MCF 10A (cell line): ENCODE results near the gene ABCA13. TPM values are rescaled to one million over a fixed set of nuclear protein-coding genes. Genes with fewer than 3 reads are reported as not detected.
A peak's percentile ranks its signal among the peaks of the same experiment; 100 is the strongest.

ENCODE experiments used
- BruUV-seq: library from RNA; stranded (reverse); fragments of 400-500 nt; replicated peaks from 2 replicates; lab custom pipeline; 2021; lab: Mats Ljungman, UMichigan
- CTCF ChIA-PET: fragments of 300-600 bp; sonication (Branson Sonifier 250); formaldehyde crosslinking; extraction: SDS; loops from one replicate; lab custom pipeline; 2021; ENCODE audit warnings: antibody characterized with exemption, inconsistent platforms; lab: Yijun Ruan, JAX
- POLR2A ChIA-PET: fragments of 300-600, 350-650 bp; sonication (Branson Sonifier 250); formaldehyde crosslinking; extraction: SDS; loops from one replicate; lab custom pipeline; 2020; ENCODE audit warnings: antibody characterized with exemption, inconsistent platforms; lab: Yijun Ruan, JAX
- DNase-seq: peaks from one replicate; pipeline ENCODE4 v3.0.0-alpha.2; 2018; ENCODE audit not compliant: unreplicated experiment
- H3K27ac Mint-ChIP-seq: one replicate; pipeline ENCODE4 v1.8.0; 2022; ENCODE audit warnings: mild to moderate bottlenecking, low read depth, mixed read lengths; ENCODE audit not compliant: unreplicated experiment
- H3K27me3 Mint-ChIP-seq: one replicate; pipeline ENCODE4 v1.8.0; 2022; ENCODE audit warnings: mixed read lengths; ENCODE audit not compliant: insufficient read depth, unreplicated experiment
- H3K36me3 Mint-ChIP-seq: one replicate; pipeline ENCODE4 v1.8.0; 2022; ENCODE audit warnings: mild to moderate bottlenecking, moderate library complexity, mixed read lengths; ENCODE audit not compliant: insufficient read depth, unreplicated experiment
- H3K4me1 Mint-ChIP-seq: one replicate; pipeline ENCODE4 v1.8.0; 2022; ENCODE audit warnings: mixed read lengths; ENCODE audit not compliant: insufficient read depth, unreplicated experiment
- H3K4me3 Mint-ChIP-seq: one replicate; pipeline ENCODE4 v1.8.0; 2022; ENCODE audit warnings: mild to moderate bottlenecking, moderate library complexity, mixed read lengths; ENCODE audit not compliant: unreplicated experiment
- H3K9me3 Mint-ChIP-seq: one replicate; pipeline ENCODE4 v1.8.0; 2022; ENCODE audit warnings: mixed read lengths; ENCODE audit not compliant: unreplicated experiment
- intact Hi-C: fragments of 100-400 bp; cut with micrococcal nuclease; formaldehyde crosslinking; loops from 2 replicates; pipeline ENCODE4 v1.14.1; 2022
- total RNA-seq: library from RNA; stranded (reverse); gene quantifications from 2 replicates; pipeline ENCODE4 v1.2.3, GENCODE V29; 2022
- TF ChIP-seq, protein P1 (sequence below): fragments of 200-600 bp; IDR thresholded peaks from one replicate; pipeline ENCODE4 v1.8.0; 2022; ENCODE audit warnings: antibody characterized with exemption, mild to moderate bottlenecking; ENCODE audit not compliant: unreplicated experiment

Gene ABCA13
- total RNA-seq, 1 experiment from 2014 or later, result 0.30 TPM

DNA sequence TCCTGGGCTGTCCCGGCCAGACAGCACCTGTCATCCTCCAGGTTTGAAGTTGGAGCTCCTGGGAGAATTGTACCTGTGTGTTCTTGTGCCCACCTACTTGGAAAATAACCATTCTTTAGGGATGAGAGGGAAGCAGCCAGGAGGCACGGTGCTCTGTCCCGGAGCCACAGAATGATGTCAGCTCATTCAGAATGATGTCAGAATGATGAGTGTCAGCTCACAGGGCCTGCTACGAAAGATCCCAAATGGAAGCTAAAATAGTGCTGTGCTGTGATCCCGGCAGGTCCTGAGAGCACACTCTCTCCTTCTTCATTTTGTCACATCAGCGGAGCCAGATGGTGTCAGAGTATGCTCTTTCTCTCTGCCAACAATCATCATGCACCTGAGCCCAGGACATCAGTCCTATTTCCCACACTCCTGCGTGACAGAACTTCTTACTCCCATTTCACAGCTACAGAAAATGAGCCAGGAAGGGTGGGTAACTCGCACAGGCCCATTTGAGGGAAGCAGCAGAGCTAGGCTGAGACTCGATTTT lies 8.3 kb downstream of the ABCA13 start:
- no peaks in the 10 kb centered on the region for H3K9me3 Mint-ChIP-seq
- H3K27me3 Mint-ChIP-seq, result no peaks in the 10 kb centered on the region
- BruUV-seq, result no TSS peak
- ChIA-PET CTCF (interaction anchor here (0.9 kb wide), 1 partner anchor 241 kb away, joined by 3 read pairs; no protein-coding TSS in a partner anchor), POLR2A (no interaction called here)
- H3K4me1 Mint-ChIP-seq, result peaks cover 17% of the 10 kb centered on the region
- H3K4me3 Mint-ChIP-seq, result no peak overlapping the region
- TF ChIP-seq, protein P1, sequence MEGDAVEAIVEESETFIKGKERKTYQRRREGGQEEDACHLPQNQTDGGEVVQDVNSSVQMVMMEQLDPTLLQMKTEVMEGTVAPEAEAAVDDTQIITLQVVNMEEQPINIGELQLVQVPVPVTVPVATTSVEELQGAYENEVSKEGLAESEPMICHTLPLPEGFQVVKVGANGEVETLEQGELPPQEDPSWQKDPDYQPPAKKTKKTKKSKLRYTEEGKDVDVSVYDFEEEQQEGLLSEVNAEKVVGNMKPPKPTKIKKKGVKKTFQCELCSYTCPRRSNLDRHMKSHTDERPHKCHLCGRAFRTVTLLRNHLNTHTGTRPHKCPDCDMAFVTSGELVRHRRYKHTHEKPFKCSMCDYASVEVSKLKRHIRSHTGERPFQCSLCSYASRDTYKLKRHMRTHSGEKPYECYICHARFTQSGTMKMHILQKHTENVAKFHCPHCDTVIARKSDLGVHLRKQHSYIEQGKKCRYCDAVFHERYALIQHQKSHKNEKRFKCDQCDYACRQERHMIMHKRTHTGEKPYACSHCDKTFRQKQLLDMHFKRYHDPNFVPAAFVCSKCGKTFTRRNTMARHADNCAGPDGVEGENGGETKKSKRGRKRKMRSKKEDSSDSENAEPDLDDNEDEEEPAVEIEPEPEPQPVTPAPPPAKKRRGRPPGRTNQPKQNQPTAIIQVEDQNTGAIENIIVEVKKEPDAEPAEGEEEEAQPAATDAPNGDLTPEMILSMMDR, result no peak
- DNase-seq, result no peak
- no peak overlapping the region for H3K27ac Mint-ChIP-seq
- H3K36me3 Mint-ChIP-seq, result no peaks in the 10 kb centered on the region
- intact Hi-C loops, result loop anchor here (5.0 kb wide), 1 partner anchor 93 kb away; no protein-coding TSS in a partner anchor

GRCh38 chr7:48180981-48181380 lies 9.7 kb downstream of the ABCA13 start:
- Mint-ChIP-seq H3K27me3 (no peaks in the 10 kb centered on the region), H3K4me3 (no peak overlapping the region), H3K27ac (no peak overlapping the region), H3K9me3 (no peaks in the 10 kb centered on the region), H3K4me1 (peaks cover 17% of the 10 kb centered on the region), H3K36me3 (no peaks in the 10 kb centered on the region)
- intact Hi-C loops, result loop anchor here (5.0 kb wide), 1 partner anchor 91 kb away; no protein-coding TSS in a partner anchor
- ChIA-PET POLR2A (no interaction called here), CTCF (no interaction called here)
- DNase-seq, result no peak
- no TSS peak for BruUV-seq
- TF ChIP-seq, protein P1, result no peak

- intact Hi-C loops, result loop anchor here (5.0 kb wide), 1 partner anchor 89 kb away; no protein-coding TSS in a partner anchor
- peak overlapping the region; percentile 52 for H3K27ac Mint-ChIP-seq
- peaks cover 5% of the 10 kb centered on the region for H3K27me3 Mint-ChIP-seq
- peaks cover 17% of the 10 kb centered on the region for H3K4me1 Mint-ChIP-seq
- no peak overlapping the region for H3K4me3 Mint-ChIP-seq
- ChIA-PET POLR2A (no interaction called here), CTCF (interaction anchor here (0.6 kb wide), 1 partner anchor 28 kb away, joined by 4 read pairs; no protein-coding TSS in a partner anchor)
- H3K9me3 Mint-ChIP-seq, result peaks cover 4% of the 10 kb centered on the region
- peak; percentile 25 for DNase-seq
- H3K36me3 Mint-ChIP-seq, result no peaks in the 10 kb centered on the region
- no TSS peak for BruUV-seq
- TF ChIP-seq, protein P1, result no peak
Measured at GRCh38 chr7:48182718-48183369, 11.6 kb downstream of the ABCA13 start.

GRCh38 chr7:48183370-48183743 lies 12.1 kb downstream of the ABCA13 start:
- peak overlapping the region; percentile 52 for H3K27ac Mint-ChIP-seq
- peak; percentile 18 for DNase-seq
- POLR2A ChIA-PET, result no interaction called here
- peaks cover 17% of the 10 kb centered on the region for H3K4me1 Mint-ChIP-seq
- intact Hi-C loops, result loop anchor here (5.0 kb wide), 1 partner anchor 89 kb away; no protein-coding TSS in a partner anchor
- BruUV-seq, result no TSS peak
- peaks cover 7% of the 10 kb centered on the region for H3K9me3 Mint-ChIP-seq
- no peak overlapping the region for H3K4me3 Mint-ChIP-seq
- H3K27me3 Mint-ChIP-seq, result peaks cover 10% of the 10 kb centered on the region
- CTCF ChIA-PET, result no interaction called here
- TF ChIP-seq, protein P1, result no peak
- no peaks in the 10 kb centered on the region for H3K36me3 Mint-ChIP-seq
